ENCODE data around the gene BPIFB1. TPM values are rescaled to one million over a fixed set of nuclear protein-coding genes. Genes with fewer than 3 reads are reported as not detected.

Gene BPIFB1
- total RNA-seq, 2 experiments from 2014 or later, result not detected

DNA sequence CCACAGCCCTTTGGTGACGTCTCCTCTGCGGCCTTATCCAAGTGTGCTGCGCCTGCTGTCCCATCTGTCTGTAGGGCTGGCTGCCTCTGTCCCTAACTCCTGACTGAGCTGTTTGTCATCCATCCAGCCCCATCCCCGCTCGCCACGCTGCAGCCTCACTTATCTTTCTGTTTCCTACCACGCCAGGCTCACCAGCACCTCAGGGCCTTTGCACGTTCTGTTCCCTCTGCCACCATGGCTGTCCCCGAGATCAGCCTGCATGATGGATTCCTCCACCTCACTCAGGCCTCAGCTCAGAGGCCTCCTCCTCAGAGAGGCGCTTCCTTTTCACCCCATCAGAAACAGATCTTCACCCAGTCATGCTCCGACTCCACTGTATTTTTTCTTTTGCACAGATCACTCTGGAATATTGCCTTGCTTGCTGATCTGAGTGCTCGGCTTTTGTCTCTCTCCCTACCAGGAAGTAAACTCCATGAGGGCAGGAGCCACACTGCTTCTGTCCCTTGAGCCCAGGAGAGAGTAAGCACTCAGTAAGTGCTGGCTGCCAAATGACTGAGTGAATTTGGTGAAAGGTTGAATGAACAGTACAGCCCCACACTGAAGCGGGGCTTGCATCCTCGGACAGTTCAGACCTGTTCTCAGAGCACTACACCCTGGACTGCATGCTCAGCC, 34.5 kb downstream of the BPIFB1 start:
- Mint-ChIP-seq H3K9me3 (no peaks in the 10 kb centered on the region), H3K27me3 (no peaks in the 10 kb centered on the region), H3K4me1 (no peaks in the 10 kb centered on the region), H3K4me3 (no peak overlapping the region), H3K27ac (no peak overlapping the region), H3K36me3 (no peaks in the 10 kb centered on the region)
- no peak for DNase-seq

DNA sequence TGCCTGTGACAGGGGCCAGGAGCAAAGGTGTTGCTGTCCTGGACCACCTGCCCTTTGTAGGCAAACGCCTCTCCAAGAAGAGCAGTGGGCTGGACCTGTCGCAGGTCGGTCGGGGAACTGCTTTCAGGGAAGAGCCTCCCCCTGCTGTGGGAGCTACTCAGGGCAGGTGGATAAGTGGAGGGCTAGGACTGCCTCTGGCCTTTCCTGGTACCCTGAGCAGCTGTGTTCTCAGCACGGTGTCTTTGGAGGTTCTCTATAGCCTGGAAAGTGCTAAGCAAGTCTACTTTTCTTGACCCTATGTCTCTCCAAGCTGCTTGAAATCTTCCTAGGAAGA, 35.0 kb downstream of the BPIFB1 start:
- H3K36me3 Mint-ChIP-seq, result no peaks in the 10 kb centered on the region

DNA sequence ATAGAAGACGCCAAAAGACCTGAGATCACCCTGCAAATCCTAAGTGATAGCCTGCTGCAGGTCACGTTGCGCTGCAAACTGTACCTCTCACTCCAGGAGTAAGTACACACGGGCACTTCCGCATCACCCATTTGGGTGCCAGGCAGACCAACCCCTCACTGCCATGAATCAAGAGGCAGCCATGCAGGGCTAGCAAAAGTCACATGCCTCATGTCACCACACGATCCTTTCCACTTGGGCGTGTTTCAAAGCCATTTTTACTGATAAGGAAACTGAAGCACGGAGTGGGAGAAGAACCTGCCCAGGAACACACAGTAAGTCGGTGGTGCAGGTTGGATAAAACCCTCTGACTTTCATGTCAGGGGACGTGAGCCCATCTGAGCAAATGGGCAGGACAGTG, 37.0 kb downstream of the BPIFB1 start:
- no peaks in the 10 kb centered on the region for H3K9me3 Mint-ChIP-seq
- H3K27me3 Mint-ChIP-seq, result peaks cover 6% of the 10 kb centered on the region
- no peak overlapping the region for H3K4me3 Mint-ChIP-seq
- DNase-seq, result no peak
- no peaks in the 10 kb centered on the region for H3K36me3 Mint-ChIP-seq
- no peaks in the 10 kb centered on the region for H3K4me1 Mint-ChIP-seq
- no peak overlapping the region for H3K27ac Mint-ChIP-seq

More for the DNA sequence above, 35.0 kb downstream of the BPIFB1 start:
- no peak for DNase-seq
- H3K27me3 Mint-ChIP-seq, result peaks cover 4% of the 10 kb centered on the region
- H3K4me3 Mint-ChIP-seq, result no peak overlapping the region
- H3K9me3 Mint-ChIP-seq, result no peaks in the 10 kb centered on the region
- H3K27ac Mint-ChIP-seq, result no peak overlapping the region
- no peaks in the 10 kb centered on the region for H3K4me1 Mint-ChIP-seq

DNA sequence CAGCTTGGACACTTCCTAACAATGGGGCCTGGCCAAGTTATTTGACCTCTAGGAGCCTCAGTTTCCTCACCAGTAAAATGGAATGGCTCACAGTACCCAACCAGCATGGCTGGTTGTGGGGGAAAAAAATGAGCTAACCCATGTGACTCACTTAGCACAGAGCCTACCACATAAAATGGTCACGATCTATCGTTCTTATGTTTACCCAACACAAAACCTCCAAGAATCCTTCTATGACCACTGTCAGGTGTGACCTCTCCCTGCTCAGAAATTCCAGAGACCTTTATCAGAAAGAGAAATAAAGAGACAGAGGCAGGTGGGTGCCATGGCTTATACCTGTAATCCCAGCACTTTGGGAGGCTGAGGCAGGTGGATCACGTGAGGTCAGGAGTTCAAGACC, 39.4 kb downstream of the BPIFB1 start:
- Mint-ChIP-seq H3K27me3 (peaks cover 10% of the 10 kb centered on the region), H3K9me3 (no peaks in the 10 kb centered on the region), H3K4me1 (no peaks in the 10 kb centered on the region), H3K4me3 (no peak overlapping the region), H3K36me3 (no peaks in the 10 kb centered on the region), H3K27ac (no peak overlapping the region)
- no peak for DNase-seq

DNA sequence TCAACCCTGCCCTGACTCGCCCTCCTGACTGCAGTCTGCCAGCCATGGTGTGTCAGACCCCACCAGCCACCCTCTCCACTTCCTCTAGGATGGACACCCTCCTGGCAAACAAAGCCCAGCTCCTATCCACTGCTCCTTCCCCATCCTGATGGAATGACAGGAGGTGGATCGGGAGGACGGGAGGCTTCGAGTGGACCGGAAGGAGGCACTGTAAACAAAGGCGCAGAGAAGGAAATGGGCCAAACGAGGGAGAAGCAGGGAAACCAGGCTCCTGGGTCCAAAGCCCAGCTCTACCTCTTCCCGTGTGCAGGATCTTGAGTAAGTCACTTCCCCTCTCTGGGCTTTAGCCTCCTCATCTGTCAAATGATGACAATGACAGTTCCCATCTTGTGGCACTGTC, 40.2 kb downstream of the BPIFB1 start:
- H3K9me3 Mint-ChIP-seq, result no peaks in the 10 kb centered on the region
- H3K4me3 Mint-ChIP-seq, result no peak overlapping the region
- H3K4me1 Mint-ChIP-seq, result no peaks in the 10 kb centered on the region
- DNase-seq, result no peak
- H3K27ac Mint-ChIP-seq, result no peak overlapping the region
- H3K36me3 Mint-ChIP-seq, result no peaks in the 10 kb centered on the region
- H3K27me3 Mint-ChIP-seq, result peaks cover 16% of the 10 kb centered on the region

DNA sequence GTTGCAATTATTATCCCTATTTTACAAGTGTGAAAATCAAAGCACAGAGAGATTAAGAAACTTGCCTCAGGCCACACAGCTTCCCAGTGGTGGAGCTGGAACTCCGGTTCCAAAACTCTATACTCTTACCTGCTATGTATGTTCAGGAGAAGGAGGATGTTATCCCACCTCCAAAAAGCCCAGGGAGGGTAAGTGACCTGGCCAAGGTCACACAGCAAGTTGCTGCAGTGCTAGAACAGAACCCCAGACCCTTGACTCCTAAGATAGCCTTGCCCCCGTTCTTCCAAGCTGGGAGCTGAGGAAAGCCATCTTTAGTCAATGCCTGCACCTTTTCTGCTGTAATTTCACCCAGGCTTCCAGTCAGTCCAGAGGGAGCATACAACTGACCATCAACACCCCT, 42.3 kb downstream of the BPIFB1 start:
- Mint-ChIP-seq H3K4me3 (no peak overlapping the region), H3K36me3 (no peaks in the 10 kb centered on the region), H3K4me1 (no peaks in the 10 kb centered on the region), H3K27ac (no peak overlapping the region), H3K9me3 (no peaks in the 10 kb centered on the region), H3K27me3 (peaks cover 26% of the 10 kb centered on the region)
- no peak for DNase-seq

DNA sequence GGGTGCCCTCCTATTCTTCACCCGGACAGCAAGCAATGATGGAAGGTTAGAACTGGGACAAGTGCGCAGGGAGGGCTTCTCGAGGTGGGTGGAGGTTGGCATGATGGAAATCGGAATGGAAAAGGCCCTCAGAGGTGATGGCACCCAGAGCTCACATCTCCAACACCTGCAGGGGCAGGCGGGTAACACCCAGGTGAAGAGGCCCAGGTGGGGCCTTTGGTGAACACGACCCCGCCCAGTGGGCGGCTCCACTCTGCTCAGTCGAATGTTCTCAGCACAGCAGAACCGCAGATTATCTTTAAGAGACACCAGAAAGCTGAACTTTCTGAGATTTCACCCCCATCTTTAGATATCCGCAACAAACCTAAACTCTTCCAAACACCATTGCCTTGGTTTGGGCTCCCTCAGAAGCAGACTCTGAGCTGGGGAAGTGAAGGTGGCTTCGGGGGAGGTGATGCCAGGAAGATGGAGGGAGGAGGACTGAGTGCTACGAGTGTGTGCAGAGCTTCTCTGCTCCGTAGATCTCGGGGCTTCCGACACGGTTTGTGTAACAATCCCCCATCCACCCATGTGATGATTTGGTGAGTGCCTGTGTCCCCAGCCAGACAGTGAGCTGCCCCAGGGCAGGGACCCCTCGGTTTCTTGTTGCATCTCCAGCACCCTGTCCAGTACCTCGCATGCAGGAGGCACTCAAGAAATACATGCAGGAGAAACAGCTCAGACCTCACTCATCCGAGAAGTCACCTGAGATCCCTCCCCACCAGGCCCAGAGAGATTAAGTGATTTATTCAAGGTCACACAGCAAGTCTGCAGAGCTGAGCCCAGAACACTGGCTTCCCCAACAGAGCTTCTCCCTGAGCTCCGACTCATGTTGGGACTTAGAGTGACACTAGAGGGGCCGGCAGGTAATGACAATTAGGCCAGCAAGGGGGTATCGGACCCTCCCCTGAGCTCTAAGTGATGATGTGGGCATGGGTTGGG, 45.4 kb downstream of the BPIFB1 start:
- H3K9me3 Mint-ChIP-seq, result no peaks in the 10 kb centered on the region
- H3K27ac Mint-ChIP-seq, result no peak overlapping the region
- no peaks in the 10 kb centered on the region for H3K36me3 Mint-ChIP-seq
- no peaks in the 10 kb centered on the region for H3K4me1 Mint-ChIP-seq
- DNase-seq, result no peak
- peaks cover 24% of the 10 kb centered on the region for H3K27me3 Mint-ChIP-seq
- no peak overlapping the region for H3K4me3 Mint-ChIP-seq

DNA sequence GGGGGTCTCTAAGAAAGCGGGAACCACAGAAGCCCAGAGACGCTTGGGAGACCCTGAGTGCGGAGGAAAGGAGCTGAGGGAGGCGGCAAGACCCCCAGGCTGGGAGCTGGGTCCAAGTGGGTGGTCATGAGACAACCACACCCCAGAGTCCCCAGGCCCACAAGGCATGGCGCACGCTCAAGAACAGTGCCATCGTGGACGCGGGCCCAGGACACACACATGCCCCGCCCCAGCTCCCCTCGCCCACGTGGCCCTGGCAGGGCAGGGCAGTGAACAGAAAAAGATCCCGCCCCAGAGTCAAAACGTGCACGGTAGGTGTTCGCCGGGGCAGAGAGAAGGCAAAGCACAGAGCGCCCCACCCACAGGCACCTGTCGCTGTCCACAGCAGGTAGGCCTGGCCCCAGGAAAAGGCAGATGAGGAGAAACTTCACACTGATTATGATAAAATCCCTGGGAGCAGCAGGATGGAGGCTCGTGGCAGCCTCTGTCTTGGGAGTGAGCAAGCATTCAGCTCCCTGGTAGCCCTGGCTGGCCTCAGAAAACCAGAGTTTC, 50.0 kb downstream of the BPIFB1 start:
- Mint-ChIP-seq H3K4me1 (no peaks in the 10 kb centered on the region), H3K4me3 (no peak overlapping the region), H3K36me3 (no peaks in the 10 kb centered on the region), H3K9me3 (no peaks in the 10 kb centered on the region), H3K27me3 (peaks cover 17% of the 10 kb centered on the region), H3K27ac (no peak overlapping the region)
- no peak for DNase-seq

DNA sequence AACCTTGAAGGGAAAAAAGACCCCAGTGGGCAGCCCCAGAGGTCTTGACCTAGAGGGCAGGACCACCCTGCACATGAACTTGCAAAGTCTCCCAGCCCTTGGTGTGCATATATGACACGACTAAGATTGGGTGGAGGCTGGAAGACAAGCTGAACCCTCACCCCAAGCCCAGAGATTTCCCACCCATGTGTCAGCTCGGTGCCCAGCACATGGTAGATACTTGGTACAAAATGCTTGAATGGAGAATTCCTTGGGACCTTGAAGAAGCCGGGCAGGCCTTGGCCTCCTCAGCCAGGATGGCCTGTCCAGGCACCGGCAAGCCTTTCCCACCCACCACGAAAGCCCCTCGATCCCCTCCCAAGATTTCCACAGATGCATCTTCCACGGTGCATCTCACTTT, 50.6 kb downstream of the BPIFB1 start:
- H3K27ac Mint-ChIP-seq, result no peak overlapping the region
- no peaks in the 10 kb centered on the region for H3K36me3 Mint-ChIP-seq
- no peak for DNase-seq
- H3K27me3 Mint-ChIP-seq, result peaks cover 13% of the 10 kb centered on the region
- H3K4me3 Mint-ChIP-seq, result no peak overlapping the region
- H3K9me3 Mint-ChIP-seq, result no peaks in the 10 kb centered on the region
- no peaks in the 10 kb centered on the region for H3K4me1 Mint-ChIP-seq

DNA sequence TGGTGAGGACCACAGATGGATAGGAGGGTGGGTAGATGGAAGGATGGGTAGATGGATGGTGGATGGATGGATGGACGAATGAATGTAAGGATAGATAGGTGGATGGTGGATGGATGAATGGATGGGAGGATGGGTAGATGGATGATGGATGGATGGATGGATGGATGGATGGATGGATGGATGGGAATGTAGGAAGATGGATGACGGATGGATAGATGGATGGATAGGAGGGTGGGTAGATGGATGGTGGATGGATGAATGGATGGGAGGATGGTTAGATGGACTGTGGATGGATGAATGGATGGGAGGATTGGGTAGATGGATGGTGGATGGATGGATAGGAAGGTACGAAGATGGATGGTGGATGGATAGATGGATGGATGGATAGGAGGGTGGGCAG, 51.1 kb downstream of the BPIFB1 start:
- no peaks in the 10 kb centered on the region for H3K36me3 Mint-ChIP-seq
- H3K27me3 Mint-ChIP-seq, result peaks cover 9% of the 10 kb centered on the region
- H3K4me3 Mint-ChIP-seq, result no peak overlapping the region
- H3K4me1 Mint-ChIP-seq, result no peaks in the 10 kb centered on the region
- no peak overlapping the region for H3K27ac Mint-ChIP-seq
- H3K9me3 Mint-ChIP-seq, result no peaks in the 10 kb centered on the region
- DNase-seq, result no peak

DNA sequence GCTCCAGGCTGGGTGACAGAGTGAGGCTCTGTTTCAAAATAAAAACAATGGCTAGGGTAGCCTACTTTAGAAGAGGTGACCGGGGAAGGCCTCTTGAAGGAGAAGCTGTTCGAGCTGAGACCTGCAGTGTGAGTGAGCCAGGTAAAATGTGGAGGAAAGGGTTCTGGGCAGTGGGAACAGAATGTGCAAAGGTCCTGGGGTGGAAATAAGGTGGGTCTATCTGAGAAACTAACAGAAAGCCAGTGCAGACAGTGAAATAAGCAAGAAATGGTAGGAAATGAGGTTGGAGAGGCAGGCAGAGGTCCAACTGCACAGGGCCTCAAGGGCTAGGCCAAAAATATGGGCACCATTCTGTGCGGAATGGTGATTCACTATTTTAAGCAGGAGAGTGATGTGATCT, 53.4 kb downstream of the BPIFB1 start:
- Mint-ChIP-seq H3K36me3 (no peaks in the 10 kb centered on the region), H3K27me3 (no peaks in the 10 kb centered on the region), H3K9me3 (no peaks in the 10 kb centered on the region), H3K27ac (no peak overlapping the region), H3K4me1 (no peaks in the 10 kb centered on the region), H3K4me3 (no peak overlapping the region)
- DNase-seq, result no peak

DNA sequence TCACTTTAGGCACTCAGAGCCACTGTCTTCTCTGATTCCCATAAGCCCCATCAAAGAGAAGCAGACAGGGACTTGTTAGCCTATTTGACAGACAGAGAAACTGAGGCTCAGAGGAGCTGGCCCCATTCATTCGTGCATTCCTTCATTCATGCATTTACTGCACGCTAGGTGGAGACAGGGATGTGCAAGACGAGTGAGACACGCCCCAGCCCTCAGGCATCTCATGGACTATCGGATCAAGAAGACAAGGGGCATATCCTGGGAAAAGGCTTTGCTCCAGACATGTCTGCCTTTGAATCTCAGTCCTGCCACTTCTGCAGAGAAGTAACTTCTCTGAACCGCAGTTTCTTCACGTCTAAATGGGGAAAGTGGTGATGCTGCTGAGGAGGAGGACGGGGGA, 54.1 kb downstream of the BPIFB1 start:
- Mint-ChIP-seq H3K9me3 (no peaks in the 10 kb centered on the region), H3K36me3 (no peaks in the 10 kb centered on the region), H3K4me1 (no peaks in the 10 kb centered on the region), H3K4me3 (no peak overlapping the region), H3K27ac (no peak overlapping the region), H3K27me3 (no peaks in the 10 kb centered on the region)
- DNase-seq, result no peak

DNA sequence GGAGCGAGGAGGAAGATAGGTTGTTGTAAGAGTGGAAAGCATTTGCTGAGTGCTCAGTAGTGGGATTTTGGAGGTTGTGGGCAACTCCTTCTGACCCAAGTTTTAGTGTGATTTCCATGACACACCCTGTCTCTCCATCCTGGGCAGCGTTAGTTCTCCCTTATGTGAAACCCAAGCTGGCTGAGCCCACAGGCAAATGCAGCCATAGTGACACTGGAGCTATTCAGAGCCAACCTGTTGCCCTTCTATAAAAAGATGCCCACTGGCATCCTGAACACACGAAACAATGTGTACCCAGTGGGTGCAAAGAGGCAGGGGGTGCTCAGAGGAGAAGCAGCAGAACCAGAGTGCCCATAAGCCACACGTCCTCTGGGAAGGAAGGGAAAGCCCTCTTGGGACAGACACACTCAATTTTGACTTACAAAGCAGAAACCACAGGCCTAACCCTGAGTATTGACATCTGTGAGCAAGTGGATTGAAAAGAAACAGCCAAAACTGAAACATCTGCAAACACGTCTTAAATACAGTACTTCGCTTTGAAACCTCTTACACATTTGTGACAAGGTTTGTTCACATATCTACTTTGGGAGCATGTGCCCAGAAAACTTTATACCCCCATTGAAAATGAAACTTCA, 54.6 kb downstream of the BPIFB1 start:
- H3K9me3 Mint-ChIP-seq, result no peaks in the 10 kb centered on the region
- no peaks in the 10 kb centered on the region for H3K36me3 Mint-ChIP-seq
- no peaks in the 10 kb centered on the region for H3K4me1 Mint-ChIP-seq
- no peak for DNase-seq
- no peak overlapping the region for H3K4me3 Mint-ChIP-seq
- H3K27me3 Mint-ChIP-seq, result no peaks in the 10 kb centered on the region
- H3K27ac Mint-ChIP-seq, result no peak overlapping the region

DNA sequence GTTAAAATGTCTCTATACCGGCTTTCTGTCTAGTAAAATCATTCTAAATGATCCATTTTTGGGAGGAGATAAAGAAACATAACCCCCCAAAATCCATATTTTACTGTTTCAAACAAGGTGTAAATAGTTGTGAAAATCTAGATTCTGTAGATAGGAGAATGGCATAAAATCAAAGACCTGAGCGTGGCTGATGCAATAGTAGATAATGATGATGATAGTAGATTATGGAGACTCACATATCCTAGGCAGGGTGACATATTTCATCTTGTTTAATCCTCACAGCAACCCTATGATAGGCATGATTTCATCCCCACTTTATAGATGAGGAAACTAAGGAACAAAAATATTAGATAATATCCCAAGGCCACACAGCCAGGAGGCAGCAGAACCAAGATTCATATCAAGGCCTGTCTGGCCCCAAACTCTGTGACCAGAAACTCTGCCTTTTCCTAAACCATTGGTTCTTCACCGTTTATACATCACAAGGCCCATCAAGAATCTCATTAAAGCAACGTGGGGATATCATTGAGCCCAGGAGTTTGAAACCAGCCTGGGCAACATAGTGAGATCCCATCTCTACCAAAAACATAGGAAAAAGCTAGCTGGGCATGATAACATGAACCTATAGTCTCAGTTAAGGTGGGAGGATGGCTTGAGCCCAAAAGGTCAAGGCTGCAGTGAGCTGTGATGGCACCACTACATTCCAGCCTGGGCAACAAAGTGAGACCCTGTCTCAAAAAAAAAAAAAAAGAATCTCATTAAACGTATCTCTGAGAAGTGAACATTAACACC, 55.6 kb downstream of the BPIFB1 start:
- no peaks in the 10 kb centered on the region for H3K36me3 Mint-ChIP-seq
- H3K27ac Mint-ChIP-seq, result peak overlapping the region; percentile 18
- H3K4me3 Mint-ChIP-seq, result no peak overlapping the region
- no peak for DNase-seq
- H3K4me1 Mint-ChIP-seq, result no peaks in the 10 kb centered on the region
- H3K9me3 Mint-ChIP-seq, result no peaks in the 10 kb centered on the region
- no peaks in the 10 kb centered on the region for H3K27me3 Mint-ChIP-seq
